IPS-20b (cell line): ENCODE measurements around the gene RTP5.
"Not testable (repeated sequence)": the region's sequence is repeated elsewhere in the genome, so short reads cannot be mapped to it uniquely, and the experiment has no call there.

Experiments
- H3K27ac ChIP-seq: one replicate; pipeline ENCODE4 v1.5.1; 2013; ENCODE audit warnings: low read length
- H3K27me3 ChIP-seq: 2 replicates; pipeline ENCODE4 v1.6.1; 2013; ENCODE audit warnings: mild to moderate bottlenecking, low read length, inconsistent platforms; ENCODE audit not compliant: insufficient read depth
- H3K36me3 ChIP-seq: 2 replicates; pipeline ENCODE4 v1.6.1; 2013; ENCODE audit warnings: low read depth, mild to moderate bottlenecking, inconsistent platforms, low read length, moderate library complexity; ENCODE audit not compliant: insufficient read depth
- H3K4me1 ChIP-seq: 2 replicates; pipeline ENCODE4 v1.6.1; 2013; ENCODE audit warnings: mild to moderate bottlenecking, control low read depth, inconsistent platforms, low read length, moderate library complexity; ENCODE audit not compliant: insufficient read depth
- H3K4me3 ChIP-seq: 2 replicates; pipeline ENCODE4 v1.5.1; 2013; ENCODE audit warnings: mild to moderate bottlenecking, low read length, inconsistent platforms
- H3K9ac ChIP-seq: 2 replicates; pipeline ENCODE4 v1.6.1; 2013; ENCODE audit warnings: low read depth, mild to moderate bottlenecking, inconsistent platforms, low read length, moderate library complexity
- H3K9me3 ChIP-seq: 2 replicates; pipeline ENCODE4 v1.6.1; 2013; ENCODE audit warnings: mild to moderate bottlenecking, low read depth, low read length, inconsistent platforms; ENCODE audit not compliant: insufficient read depth

The RTP5 gene

GRCh38 chr2:241905716-241906377 is 36.3 kb downstream of the RTP5 start:
- no peaks in the 10 kb centered on the region for H3K36me3 ChIP-seq
- no peak overlapping the region for H3K27ac ChIP-seq
- no peaks in the 10 kb centered on the region for H3K9me3 ChIP-seq
- no peak overlapping the region for H3K9ac ChIP-seq
- H3K4me1 ChIP-seq = no peaks in the 10 kb centered on the region
- no peaks in the 10 kb centered on the region for H3K27me3 ChIP-seq
- no peak overlapping the region for H3K4me3 ChIP-seq

DNA sequence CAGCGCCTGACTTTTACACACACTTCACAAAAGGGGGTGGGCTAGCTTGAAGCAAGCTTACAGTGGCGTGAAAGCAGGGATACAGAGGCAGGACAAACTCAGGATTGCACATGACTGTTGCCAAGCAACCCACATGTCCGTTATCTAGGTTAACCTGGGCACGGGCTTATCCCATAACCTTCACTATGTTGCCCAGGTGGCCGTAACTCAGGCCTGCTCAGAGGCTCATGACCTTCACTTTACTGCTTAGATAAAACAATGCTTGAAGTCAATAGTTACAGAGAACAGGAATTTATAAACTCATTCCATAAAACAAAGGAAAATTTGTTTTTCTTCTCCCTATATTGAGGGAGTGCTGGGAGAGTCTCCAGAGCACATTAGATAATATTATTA is 36.8 kb downstream of the RTP5 start:
- H3K4me3 ChIP-seq, H3K9ac ChIP-seq, H3K36me3 ChIP-seq, H3K27ac ChIP-seq, H3K27me3 ChIP-seq, H3K9me3 ChIP-seq, H3K4me1 ChIP-seq: not testable (repeated sequence)

DNA sequence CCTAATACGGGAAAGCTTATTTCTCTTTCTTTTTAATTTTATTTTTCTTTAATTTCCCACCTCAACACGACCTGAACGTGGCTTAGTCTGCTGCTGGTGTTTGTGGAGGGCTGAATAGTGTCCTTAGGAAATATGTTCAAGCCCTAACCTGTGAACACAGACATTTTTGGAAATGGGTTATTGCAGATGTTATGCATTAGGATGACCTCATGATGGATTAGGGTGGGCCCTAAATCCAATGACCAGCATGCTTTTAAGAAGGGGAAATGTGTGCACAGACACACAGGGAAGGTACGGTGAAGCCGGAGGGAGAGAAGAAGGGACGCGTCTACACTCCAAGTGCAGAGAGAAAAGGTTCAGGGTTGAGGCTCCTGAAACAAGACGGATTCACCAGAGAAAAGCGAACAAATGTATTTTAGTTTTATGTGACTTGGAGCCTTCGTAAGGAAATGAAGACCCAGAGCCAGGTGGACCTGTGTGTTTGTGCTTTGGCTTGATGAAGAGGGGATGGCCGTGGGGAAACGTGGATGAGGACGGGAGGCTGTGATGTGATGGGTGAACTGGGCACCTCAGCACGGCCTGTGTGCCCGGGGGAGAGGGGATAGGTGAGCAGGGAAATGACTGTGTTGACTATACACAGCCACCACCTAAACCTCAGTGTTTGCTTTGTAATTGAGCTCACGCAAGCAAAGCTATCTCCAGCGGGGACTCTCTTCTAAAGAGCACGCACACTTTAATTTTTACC is 37.5 kb downstream of the RTP5 start:
- Histone ChIP-seq H3K4me1 (peaks cover 8% of the 10 kb centered on the region; the same call in 1 of the 2 replicates), H3K27me3 (no peaks in the 10 kb centered on the region), H3K36me3 (no peaks in the 10 kb centered on the region), H3K9me3 (no peaks in the 10 kb centered on the region), H3K4me3 (no peak overlapping the region), H3K27ac (no peak overlapping the region), H3K9ac (no peak overlapping the region)

GRCh38 chr2:241907831-241908230 is 38.3 kb downstream of the RTP5 start:
- H3K9me3 ChIP-seq, H3K4me1 ChIP-seq, H3K36me3 ChIP-seq, H3K9ac ChIP-seq, H3K27me3 ChIP-seq, H3K4me3 ChIP-seq, H3K27ac ChIP-seq: not testable (repeated sequence)

- no peaks in the 10 kb centered on the region for H3K27me3 ChIP-seq
- no peaks in the 10 kb centered on the region for H3K9me3 ChIP-seq
- no peak overlapping the region for H3K27ac ChIP-seq
- peaks cover 8% of the 10 kb centered on the region; the same call in 1 of the 2 replicates for H3K4me1 ChIP-seq
- no peak overlapping the region for H3K4me3 ChIP-seq
- H3K9ac ChIP-seq = no peak overlapping the region
- H3K36me3 ChIP-seq = no peaks in the 10 kb centered on the region
Measured at GRCh38 chr2:241908686-241909420, 39.3 kb downstream of the RTP5 start.

- peaks cover 8% of the 10 kb centered on the region; the same call in 1 of the 2 replicates for H3K4me1 ChIP-seq
- H3K27me3 ChIP-seq = no peaks in the 10 kb centered on the region
- H3K27ac ChIP-seq = no peak overlapping the region
- H3K9me3 ChIP-seq = no peaks in the 10 kb centered on the region
- no peak overlapping the region for H3K9ac ChIP-seq
- no peaks in the 10 kb centered on the region for H3K36me3 ChIP-seq
- H3K4me3 ChIP-seq = no peak overlapping the region
Measured at GRCh38 chr2:241909769-241910168, 40.2 kb downstream of the RTP5 start.

- Histone ChIP-seq H3K27ac (no peak overlapping the region), H3K9ac (no peak overlapping the region), H3K27me3 (no peaks in the 10 kb centered on the region), H3K4me1 (peaks cover 8% of the 10 kb centered on the region; the same call in 1 of the 2 replicates), H3K4me3 (no peak overlapping the region), H3K36me3 (no peaks in the 10 kb centered on the region), H3K9me3 (no peaks in the 10 kb centered on the region)
Measured at GRCh38 chr2:241910604-241911520, 41.3 kb downstream of the RTP5 start.

DNA sequence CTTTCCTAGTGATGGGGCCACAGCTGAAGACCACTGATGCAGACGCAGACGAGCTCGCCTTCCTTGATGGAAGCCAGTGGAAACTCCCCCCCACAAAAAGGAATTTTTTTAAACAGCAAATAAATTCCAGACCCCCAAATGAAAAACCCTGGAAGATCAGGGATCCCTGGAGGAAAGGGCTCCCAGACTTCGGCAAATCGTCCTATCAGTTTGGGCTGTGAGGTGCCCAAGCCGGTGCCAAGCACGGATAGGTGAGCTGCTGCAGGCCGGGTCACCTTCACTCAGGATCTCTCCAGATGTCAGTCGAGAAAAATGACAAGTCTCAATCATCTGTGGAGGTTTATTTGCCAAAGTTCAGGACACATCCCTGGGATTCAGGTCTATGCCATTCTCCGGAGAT is 42.0 kb downstream of the RTP5 start:
- Histone ChIP-seq H3K4me1 (peaks cover 8% of the 10 kb centered on the region; the same call in 1 of the 2 replicates), H3K4me3 (no peak overlapping the region), H3K36me3 (no peaks in the 10 kb centered on the region), H3K9me3 (no peaks in the 10 kb centered on the region), H3K27me3 (no peaks in the 10 kb centered on the region), H3K9ac (no peak overlapping the region), H3K27ac (no peak overlapping the region)

GRCh38 chr2:241912021-241912555 is 42.6 kb downstream of the RTP5 start:
- no peak overlapping the region for H3K9ac ChIP-seq
- peaks cover 8% of the 10 kb centered on the region; the same call in 1 of the 2 replicates for H3K4me1 ChIP-seq
- H3K27me3 ChIP-seq = no peaks in the 10 kb centered on the region
- H3K9me3 ChIP-seq = no peaks in the 10 kb centered on the region
- no peak overlapping the region for H3K27ac ChIP-seq
- no peaks in the 10 kb centered on the region for H3K36me3 ChIP-seq
- H3K4me3 ChIP-seq = no peak overlapping the region

- peaks cover 8% of the 10 kb centered on the region; the same call in 1 of the 2 replicates for H3K4me1 ChIP-seq
- H3K36me3 ChIP-seq = no peaks in the 10 kb centered on the region
- H3K4me3 ChIP-seq = no peak overlapping the region
- H3K9me3 ChIP-seq = no peaks in the 10 kb centered on the region
- H3K9ac ChIP-seq = no peak overlapping the region
- H3K27me3 ChIP-seq = no peaks in the 10 kb centered on the region
- no peak overlapping the region for H3K27ac ChIP-seq
Measured at GRCh38 chr2:241913703-241914102, 44.2 kb downstream of the RTP5 start.

- H3K9me3 ChIP-seq = no peaks in the 10 kb centered on the region
- no peaks in the 10 kb centered on the region for H3K27me3 ChIP-seq
- no peak overlapping the region for H3K27ac ChIP-seq
- no peak overlapping the region for H3K9ac ChIP-seq
- H3K4me1 ChIP-seq = peaks cover 8% of the 10 kb centered on the region; the same call in 1 of the 2 replicates
- no peak overlapping the region for H3K4me3 ChIP-seq
- no peaks in the 10 kb centered on the region for H3K36me3 ChIP-seq
Measured at GRCh38 chr2:241914542-241914941, 45.0 kb downstream of the RTP5 start.
